GM12878 (cell line): ENCODE results near the gene COQ2. TPM values are rescaled to one million over a fixed set of nuclear protein-coding genes. Genes with fewer than 3 reads are reported as not detected.

Experiments used
- ATAC-seq: fragments of 200-7000 bp; cut with Tn5 transposase; 3 replicates; pipeline ENCODE4 v1.9.1; 2020; ENCODE audit warnings: mild to moderate bottlenecking, moderate library complexity
- BruUV-seq: library from RNA; stranded (reverse); fragments of 400-500 nt; replicated peaks from 2 replicates; lab custom pipeline; 2021; lab: Mats Ljungman, UMichigan
- CTCF ChIA-PET: fragments of 300-600 bp; sonication (Branson Sonifier 250); formaldehyde crosslinking; extraction: SDS; loops from one replicate; lab custom pipeline; 2021; ENCODE audit warnings: inconsistent platforms; lab: Yijun Ruan, JAX
- POLR2A ChIA-PET: fragments of 350-600 bp; formaldehyde crosslinking; extraction: SDS; loops from one replicate; lab custom pipeline; 2021; ENCODE audit warnings: inconsistent platforms; lab: Charles Lee
- RAD21 ChIA-PET: fragments of 300-600 bp; sonication (Branson Sonifier 250); formaldehyde crosslinking; loops from one replicate; lab custom pipeline; 2023; ENCODE audit warnings: antibody characterized with exemption; ENCODE audit not compliant: unreplicated experiment; lab: Charles Lee
- SMC1A ChIA-PET: fragments of 300-600 bp; sonication (Branson Sonifier 250); formaldehyde crosslinking; loops from one replicate; lab custom pipeline; 2023; ENCODE audit not compliant: unreplicated experiment, uncharacterized antibody; lab: Charles Lee
- DNase-seq: peaks from one replicate; pipeline ENCODE4 v3.0.0-alpha.2; 2011; ENCODE audit warnings: low read depth, low spot score
- FAIRE-seq: peaks from 3 replicates; lab custom pipeline; 2011; peaks lifted over from hg19 to GRCh38; lab: Jason Lieb, UNC
- H2AFZ ChIP-seq: 2 replicates; pipeline ENCODE4 v1.6.0; 2011; ENCODE audit warnings: low read depth, low read length, control low read depth; ENCODE audit not compliant: control insufficient read depth
- H3K27ac ChIP-seq: 2 replicates; pipeline ENCODE4 v1.5.1; 2011; ENCODE audit warnings: control low read depth; ENCODE audit not compliant: control insufficient read depth, insufficient read depth
- H3K27me3 ChIP-seq, 2 experiments: replicated peaks in 1 of 2; 2 replicates each; pipeline versions ENCODE4 v1.6.0 to v1.6.1; 2011; ENCODE audit warnings: low read length in 1 of 2; ENCODE audit not compliant: control insufficient read depth in 2 of 2, insufficient read depth in 2 of 2
- H3K36me3 ChIP-seq, 2 experiments: 2 replicates each; pipeline ENCODE4 v1.5.1; 2011; ENCODE audit warnings: low read length in 1 of 2; ENCODE audit not compliant: control insufficient read depth in 2 of 2, insufficient read depth in 2 of 2
- H3K4me1 ChIP-seq: 2 replicates; pipeline ENCODE4 v1.6.1; 2011; ENCODE audit warnings: mild to moderate bottlenecking, low read length, moderate library complexity, mixed read lengths; ENCODE audit not compliant: control insufficient read depth, insufficient read depth
- H3K4me2 ChIP-seq: 2 replicates; pipeline ENCODE4 v1.6.0; 2011; ENCODE audit warnings: control low read depth; ENCODE audit not compliant: control insufficient read depth, insufficient read depth
- H3K4me3 ChIP-seq: fragments of 200-600 bp; sonication (generic); 2 replicates; pipeline ENCODE4 v1.5.1; 2016
- H3K79me2 ChIP-seq: 2 replicates; pipeline ENCODE4 v1.6.0; 2011; ENCODE audit warnings: low read length; ENCODE audit not compliant: control insufficient read depth, insufficient read depth
- H3K9ac ChIP-seq: 2 replicates; pipeline ENCODE4 v1.8.0; 2011; ENCODE audit warnings: low read length, control low read depth, mixed read lengths; ENCODE audit not compliant: control insufficient read depth, insufficient read depth
- H3K9me3 ChIP-seq: replicated peaks from 3 replicates; pipeline ENCODE4 v1.5.1; 2011; ENCODE audit warnings: mild to moderate bottlenecking, low read length; ENCODE audit not compliant: control insufficient read depth, insufficient read depth
- H4K20me1 ChIP-seq: 2 replicates; pipeline ENCODE4 v1.6.0; 2011; ENCODE audit not compliant: control insufficient read depth, insufficient read depth
- CBX3 ChIP-seq: fragments of 200-600 bp; sonication (generic); IDR thresholded peaks from 2 replicates; pipeline ENCODE4 v1.6.1; 2016; ENCODE audit warnings: low read depth, borderline replicate concordance
- IRF3 ChIP-seq: fragments of 450-650 bp; IDR thresholded peaks from 2 replicates; pipeline ENCODE4 v1.6.1; 2014; ENCODE audit warnings: mild to moderate bottlenecking
- KLF5 ChIP-seq: fragments of 450-650 bp; IDR thresholded peaks from 2 replicates; pipeline ENCODE4 v1.6.1; 2014; ENCODE audit warnings: mild to moderate bottlenecking; ENCODE audit not compliant: partially characterized antibody
- MYB ChIP-seq: fragments of 150-350 bp; IDR thresholded peaks from 2 replicates; pipeline ENCODE4 v1.6.1; 2014; ENCODE audit warnings: mild to moderate bottlenecking, low read depth, low read length, borderline replicate concordance
- SREBF2 ChIP-seq: IDR thresholded peaks from 2 replicates; pipeline ENCODE4 v1.6.1; 2012; ENCODE audit warnings: mild to moderate bottlenecking, low read length
- SUPT20H ChIP-seq: IDR thresholded peaks from 2 replicates; pipeline ENCODE4 v1.6.1; 2011; ENCODE audit warnings: low read depth, mild to moderate bottlenecking, low read length, moderate library complexity, borderline replicate concordance; ENCODE audit not compliant: control insufficient read depth
- TBL1XR1 ChIP-seq: IDR thresholded peaks from 2 replicates; pipeline ENCODE4 v1.6.1; 2012; ENCODE audit warnings: low read depth, low read length, improper control_type of control experiment
- ZBTB11 ChIP-seq: fragments of 450-650 bp; formaldehyde crosslinking; IDR thresholded peaks from 2 replicates; pipeline ENCODE4 v1.5.0; 2022; ENCODE audit warnings: mild to moderate bottlenecking, missing genetic modification characterization
- WGBS: methylation state at CpG from one replicate; pipeline ENCODE4 v1.1.6; 2016; ENCODE audit warnings: low lambda C conversion rate; ENCODE audit not compliant: insufficient replicate concordance, insufficient coverage; ENCODE audit errors: missing lambda C conversion rate; 5-methylcytosine and 5-hydroxymethylcytosine counted together
- in situ Hi-C: fragments of 300-500 bp; cut with MboI; formaldehyde crosslinking; loops from 9 replicates; pipeline ENCODE4 v1.14.3; 2018; ENCODE audit warnings: mixed read lengths
- intact Hi-C: fragments of 100-400 bp; cut with micrococcal nuclease; formaldehyde crosslinking; loops from one replicate; pipeline ENCODE4 v1.14.2; 2022; ENCODE audit not compliant: unreplicated experiment
- polyA plus RNA-seq, 11 experiments: library from polyadenylated mRNA; depleted of rRNA in 4 of 11; unstranded in 6 of 11; stranded (reverse) in 5 of 11; fragments of >200 nt; fragmentation: Nextera tagmentation in 4 of 11; fragmentation: Illumina TruSeq in 1 of 11; extraction: Ambion mirVana in 4 of 11; extraction: Trizol in 1 of 11; gene quantifications; 1 replicate in 1 of 11; 2 replicates in 10 of 11; pipeline versions ENCODE4 v1.2.1 to v1.2.3, GENCODE V29; 2011 to 2016; ENCODE audit warnings: inconsistent platforms in 2 of 11, missing spikeins in 2 of 11, low read depth in 1 of 11
- total RNA-seq, 4 experiments: library from RNA; depleted of rRNA in 3 of 4; stranded (reverse); fragments of >200 nt in 3 of 4; fragmentation: Illumina TruSeq in 1 of 4; extraction: Trizol in 1 of 4; gene quantifications; 2 replicates each; pipeline versions ENCODE4 v1.2.1 to v1.2.3, GENCODE V29; 2013 to 2021

COQ2 gene
- total and polyA plus RNA-seq, 10 of the 15 experiments (the other 5 are each of a cell fraction or from before 2014, with no cell fraction given): 5.0 to 46.7 (median 19.1) TPM

GRCh38 chr4:83323136-83323535 lies 38.5 kb upstream of the COQ2 start:
- intact Hi-C loops (no loop called here), in situ Hi-C loops (no loop called here)
- WGBS: 84% methylated on average over 3 of the region's 3 CpGs
- Histone ChIP-seq H3K4me2 (no peak overlapping the region), H3K27me3 (no peaks in the 10 kb centered on the region), H3K27ac (no peak overlapping the region), H3K4me1 (no peaks in the 10 kb centered on the region), H4K20me1 (no peaks in the 10 kb centered on the region), H3K9ac (no peak overlapping the region), H3K36me3 (no peaks in the 10 kb centered on the region), H3K4me3 (no peak overlapping the region), H3K9me3 (no peaks in the 10 kb centered on the region), H3K79me2 (no peaks in the 10 kb centered on the region), H2AFZ (no peak overlapping the region)
- DNase-seq: no peak
- RAD21 ChIA-PET: no interaction called here
- POLR2A ChIA-PET: no interaction called here
- no peak for FAIRE-seq
- no peak for ATAC-seq
- BruUV-seq: no TSS peak
- TF ChIP-seq TBL1XR1: no peak
- TF ChIP-seq CBX3: no peak
- TF ChIP-seq IRF3: no peak
- no peak for TF ChIP-seq ZBTB11 (CRISPR knock-in tag)
- TF ChIP-seq SUPT20H: no peak
- no peak for TF ChIP-seq SREBF2
- TF ChIP-seq KLF5: no peak
- TF ChIP-seq MYB: no peak
- CTCF ChIA-PET: no interaction called here
- SMC1A ChIA-PET: no interaction called here
